Left cardiac atrium (tissue), 4 donors: ENCODE results near the gene CDC23. TPM values are rescaled to one million over a fixed set of nuclear protein-coding genes. Genes with fewer than 3 reads are reported as not detected.
"Not testable (repeated sequence)": the region's sequence is repeated elsewhere in the genome, so short reads cannot be mapped to it uniquely, and the experiment has no call there.

Source experiments
- ATAC-seq, 2 donors: fragments of 200-7000 bp; cut with Tn5 transposase; one replicate each; pipeline ENCODE4 v1.9.1; 2020; ENCODE audit warnings: mild to moderate bottlenecking in 2 of 2, moderate library complexity in 2 of 2
- DNase-seq: peaks from one replicate; pipeline ENCODE4 v3.0.0-alpha.2; 2020
- intact Hi-C, 2 donors: fragments of 100-400 bp; cut with DNase I; formaldehyde crosslinking; loops; one replicate each; pipeline versions ENCODE4 v1.14.1 to v1.15.1; 2022 to 2023
- long read RNA-seq: library from polyadenylated mRNA; unstranded; transcript quantifications from one replicate; pipeline ENCODE4 v2.0.0, GENCODE V29; 2021
- total RNA-seq, 2 donors: library from RNA; stranded (reverse); fragmentation: NEBNext Ultra II Directional; extraction: Animal tissue kit (Norgen Biotek cat#: 25700); gene quantifications; one replicate each; pipeline ENCODE4 v1.2.1, GENCODE V29; 2021
- donor health status: DM: no; HTN: yes; CAD: no.
- donor health status: DM: no; HTN: yes; CAD: no; lungs with severe emphysema.
- donor health status: DM: yes; HTN: yes; CAD: no.
- donor health status: Dilated cardiomyopathy.

CDC23 gene
- total RNA-seq, result 10 to 100 TPM; 15.3 to 18.0 TPM
- long read RNA-seq, transcript CDC23-202 (16 exons, 3,155 nt), result major isoform, 34 of 35 reads
- long read RNA-seq, partial matches to known transcripts, result 0 of 35 reads
- long read RNA-seq, other reads (novel, unspliced or antisense), result 0 of 35 reads

GRCh38 chr5:138213161-138214029, at the start of gene CDC23:
TSS of gene CDC23 (minus strand) at chr5:138213323. CDS start at chr5:138213312, 11 bp downstream.
- peak; percentile 98 to 99 for ATAC-seq
- intact Hi-C loops, result no loop called here
- peak; percentile 92 for DNase-seq

DNA sequence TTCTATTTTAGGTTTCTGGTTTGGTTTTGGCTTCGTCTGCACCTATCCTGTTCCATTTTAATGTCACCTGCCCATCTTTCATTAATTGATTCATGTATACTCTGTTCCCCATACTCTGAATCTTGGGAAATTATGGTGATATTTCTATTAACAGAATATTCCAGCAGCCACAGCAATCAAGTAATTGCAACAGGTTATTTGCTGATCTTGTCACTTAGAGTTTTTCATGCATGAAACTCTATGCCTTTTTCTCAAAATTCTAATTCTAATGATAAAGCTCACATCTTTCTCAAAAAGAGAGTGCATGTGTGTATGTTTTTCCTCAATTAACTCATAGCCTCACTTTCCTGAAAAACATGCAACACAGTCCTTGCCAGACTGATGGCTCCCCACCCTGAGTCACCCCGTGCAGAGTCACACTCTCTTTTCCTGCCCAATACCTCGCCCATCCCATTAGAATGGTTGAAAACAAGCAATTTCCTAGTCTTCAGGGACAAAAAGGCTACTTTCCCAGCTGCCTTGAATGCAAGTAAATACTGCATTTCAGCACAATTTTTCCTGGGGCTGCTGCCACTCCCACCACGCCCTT, 45.7 kb upstream of the CDC23 start:
- DNase-seq, result no peak
- intact Hi-C loops, result no loop called here
- no peak for ATAC-seq

GRCh38 chr5:138257583-138257982, 44.5 kb upstream of the CDC23 start:
- no peak for DNase-seq
- ATAC-seq, result no peak
- intact Hi-C loops, result no loop called here

DNA sequence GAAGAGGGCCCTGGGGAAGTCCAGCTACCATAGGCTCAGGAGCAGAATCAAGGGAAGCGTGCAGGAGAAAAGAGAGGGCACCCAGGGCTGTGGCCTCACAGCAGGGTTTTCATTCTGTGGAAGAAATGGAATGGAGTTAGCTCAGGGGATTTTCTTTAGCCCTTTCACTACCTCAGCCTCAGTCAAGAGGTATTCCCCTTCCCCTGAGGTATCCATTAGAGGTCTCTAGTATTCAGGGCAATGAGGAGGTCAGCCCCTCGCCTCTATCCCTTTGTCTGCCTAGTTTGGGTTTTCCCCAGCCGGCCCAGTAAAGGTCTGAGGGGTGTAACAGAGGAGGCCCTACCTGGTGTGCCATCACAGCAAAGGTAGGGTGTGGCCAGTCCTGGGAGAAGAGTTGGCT, 39.8 kb upstream of the CDC23 start:
- intact Hi-C loops, result no loop called here
- no peak for ATAC-seq
- DNase-seq, result no peak

DNA sequence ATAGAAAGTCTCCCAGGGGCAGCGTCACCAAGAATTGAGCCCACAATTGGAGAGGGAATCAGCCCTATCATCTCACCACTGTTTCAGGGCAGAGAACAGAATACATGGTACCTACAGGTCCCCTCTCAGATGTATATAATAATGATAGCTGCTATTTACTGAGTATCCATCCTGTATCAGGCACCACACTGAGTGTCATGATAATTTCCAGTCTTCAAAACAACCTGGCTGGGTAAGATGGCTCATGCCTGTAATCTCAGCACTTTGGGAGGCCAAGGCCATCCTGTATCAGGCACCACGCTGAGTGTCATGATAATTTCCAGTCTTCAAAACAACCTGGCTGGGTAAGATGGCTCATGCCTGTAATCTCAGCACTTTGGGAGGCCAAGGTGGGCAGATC, 34.7 kb upstream of the CDC23 start:
- ATAC-seq, intact Hi-C loops: not testable (repeated sequence)

DNA sequence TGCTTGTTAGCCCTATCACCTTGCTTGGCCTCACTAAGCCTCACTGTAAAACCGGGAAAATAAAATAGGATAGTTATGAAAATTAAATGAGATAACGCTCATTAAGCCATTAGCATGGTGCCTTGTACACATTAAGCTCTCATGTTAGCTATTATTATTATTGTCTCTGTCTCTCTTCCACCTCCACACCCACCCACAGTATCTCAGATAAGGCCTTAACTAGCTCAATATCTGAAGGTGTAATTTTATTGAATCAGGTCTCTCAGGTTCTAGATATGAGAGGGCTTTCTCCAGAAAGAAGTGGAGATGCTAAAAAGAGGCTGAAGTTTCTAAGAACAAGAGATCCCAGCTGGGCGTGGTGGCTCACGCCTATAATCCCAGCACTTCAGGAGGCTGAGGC, 33.7 kb upstream of the CDC23 start:
- no peak for ATAC-seq
- intact Hi-C loops, result no loop called here
- DNase-seq, result no peak

More for the DNA sequence above, 34.7 kb upstream of the CDC23 start:
- DNase-seq, result not testable (repeated sequence)

- DNase-seq (no peak), ATAC-seq (no peak)
- intact Hi-C loops, result no loop called here
Observed at GRCh38 chr5:138246334-138246733, 33.2 kb upstream of the CDC23 start.

DNA sequence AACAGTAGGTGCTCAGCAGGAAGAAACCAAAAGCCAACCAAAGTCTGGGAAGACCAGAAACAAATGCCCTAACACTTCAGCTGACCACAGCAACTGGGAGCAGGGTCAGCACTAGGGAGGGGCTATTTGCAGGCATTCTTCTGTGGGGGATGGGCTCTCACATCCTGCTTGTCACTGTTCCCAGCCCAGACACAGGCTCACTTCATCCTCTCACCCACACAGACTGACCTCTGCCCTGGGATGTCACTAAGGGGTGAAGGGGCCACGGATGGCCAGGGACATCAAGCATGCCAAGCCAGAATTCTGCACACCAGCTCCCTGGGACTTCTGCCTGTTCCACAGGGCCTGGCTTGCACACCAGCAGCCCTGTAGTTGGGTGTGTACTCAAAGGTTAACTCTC, 32.6 kb upstream of the CDC23 start:
- ATAC-seq (peak in 1 of 2 donors; percentile 48), DNase-seq (no peak)
- intact Hi-C loops, result no loop called here

DNA sequence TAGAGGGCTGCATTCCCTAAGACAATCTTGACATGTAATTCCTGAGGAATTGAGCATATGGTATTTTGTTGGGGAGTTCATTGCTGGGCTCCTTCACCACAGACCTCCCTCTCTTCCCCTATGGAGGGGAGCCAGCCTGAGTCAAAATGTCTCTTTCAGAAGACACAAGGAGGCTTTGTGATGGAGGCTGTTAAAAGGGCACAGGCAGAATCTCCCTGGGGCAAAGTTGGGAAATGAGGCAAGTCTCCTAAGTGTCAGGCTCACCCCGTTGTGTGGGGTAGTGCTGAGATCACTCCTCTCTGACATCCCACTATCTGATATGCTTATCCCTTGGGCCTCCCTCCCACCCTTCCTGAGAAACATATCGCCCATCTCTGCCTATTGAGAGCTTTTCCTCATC, 30.7 kb upstream of the CDC23 start:
- DNase-seq (no peak), ATAC-seq (peak in 1 of 2 donors; percentile 23)
- intact Hi-C loops, result no loop called here

GRCh38 chr5:138241688-138242571, 28.8 kb upstream of the CDC23 start:
- peak; percentile 35 for DNase-seq
- intact Hi-C loops, result no loop called here
- ATAC-seq, result peak; percentile 79 to 88

GRCh38 chr5:138240650-138241385, 27.7 kb upstream of the CDC23 start:
- ATAC-seq, result no peak
- intact Hi-C loops, result no loop called here
- no peak for DNase-seq

- DNase-seq (no peak), ATAC-seq (no peak)
- intact Hi-C loops, result no loop called here
Observed at GRCh38 chr5:138238034-138238433, 24.9 kb upstream of the CDC23 start.

DNA sequence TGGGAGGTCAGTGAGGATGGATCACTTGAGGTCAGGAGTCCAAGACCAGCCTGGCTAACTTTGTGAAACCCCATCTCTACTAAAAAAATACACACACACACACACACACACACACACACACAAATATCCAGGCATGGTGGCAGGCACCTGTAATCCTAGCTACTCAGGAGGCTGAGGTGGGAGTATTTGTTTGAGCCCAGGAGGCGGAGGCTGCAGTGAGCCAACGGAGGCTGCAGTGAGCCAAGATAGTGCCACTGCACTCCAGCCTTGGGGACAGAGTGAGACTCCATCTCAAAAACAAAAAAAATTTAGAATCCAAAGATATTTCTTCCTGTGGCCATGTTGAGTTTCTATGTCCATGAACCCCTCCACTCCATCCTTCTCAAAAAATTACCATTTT, 21.5 kb upstream of the CDC23 start:
- intact Hi-C loops, result no loop called here
- ATAC-seq (no peak), DNase-seq (no peak)

GRCh38 chr5:138233280-138233679, 20.2 kb upstream of the CDC23 start:
- ATAC-seq, result no peak
- DNase-seq, result no peak
- intact Hi-C loops, result no loop called here

GRCh38 chr5:138230981-138231589, 18.0 kb upstream of the CDC23 start:
- DNase-seq (no peak), ATAC-seq (peak; percentile 60 to 68)
- intact Hi-C loops, result no loop called here

DNA sequence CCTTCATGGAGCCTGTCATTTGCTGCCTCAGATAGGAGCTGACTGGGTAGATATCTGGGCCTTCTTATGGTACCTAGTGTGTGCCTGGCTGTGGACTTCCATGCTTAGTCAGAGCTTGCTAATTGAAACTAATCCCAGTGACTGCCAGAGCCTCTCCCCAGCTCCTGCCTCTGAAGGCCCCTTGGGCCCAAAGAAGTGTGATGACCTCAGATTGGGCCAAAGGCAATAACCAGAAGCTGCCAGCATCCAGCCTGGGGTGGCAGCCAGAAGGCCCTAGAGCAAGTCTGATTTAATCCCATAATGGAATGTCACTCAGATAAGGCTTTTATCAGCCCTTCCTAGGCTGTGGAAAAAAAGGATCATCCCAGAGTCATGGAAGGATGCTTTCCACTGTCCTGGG, 17.1 kb upstream of the CDC23 start:
- ATAC-seq, result peak; percentile 92 to 95
- intact Hi-C loops, result no loop called here
- peak; percentile 76 for DNase-seq

DNA sequence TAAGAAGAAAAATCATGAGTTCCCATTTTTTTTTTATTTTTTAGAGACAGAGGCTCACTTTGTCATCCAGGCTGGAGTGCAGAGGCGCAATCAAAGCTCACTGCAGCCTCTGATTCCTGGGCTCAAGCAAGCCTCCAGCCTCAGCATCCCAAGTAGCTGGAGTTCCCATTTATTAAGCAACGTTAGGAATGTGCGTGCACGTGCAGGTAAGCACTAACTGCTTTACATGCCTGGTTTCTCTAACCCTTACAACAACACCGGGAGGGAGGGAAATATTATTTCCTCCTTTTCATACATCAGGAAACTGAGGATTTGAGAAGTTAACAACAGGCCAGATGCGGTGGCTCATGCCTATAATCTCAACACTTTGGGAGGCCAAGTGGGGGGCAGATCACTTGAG, 16.3 kb upstream of the CDC23 start:
- DNase-seq, result no peak
- no peak for ATAC-seq
- intact Hi-C loops, result no loop called here

- intact Hi-C loops, result no loop called here
- DNase-seq, result no peak
- ATAC-seq, result no peak
Observed at GRCh38 chr5:138226910-138227309, 13.8 kb upstream of the CDC23 start.
